K562 (cell line): ENCODE data around the gene TSPOAP1. TPM values are rescaled to one million over a fixed set of nuclear protein-coding genes. Genes with fewer than 3 reads are reported as not detected.
A peak's percentile ranks its signal among the peaks of the same experiment; 100 is the strongest.

Experiments used
- ETV5 ChIP-seq: sonication (generic); formaldehyde crosslinking; IDR thresholded peaks from 2 replicates; pipeline ENCODE4 v1.4.0; 2020; ENCODE audit warnings: low read depth, mild to moderate bottlenecking, missing genetic modification reagents
- SIN3A ChIP-seq, 2 experiments: fragments of 150-350 bp in 1 of 2; IDR thresholded peaks; 2 replicates each; pipeline ENCODE4 v1.6.1; 2011 to 2016; ENCODE audit warnings: borderline replicate concordance in 2 of 2, low read depth in 2 of 2, low read length in 2 of 2, mild to moderate bottlenecking in 2 of 2, moderate library complexity in 2 of 2; ENCODE audit not compliant: control insufficient read depth in 1 of 2
- SRF ChIP-seq, 2 experiments: fragments of 250-450, 450-650 bp in 1 of 2; sonication (Bioruptor Pico) in 1 of 2; sonication (generic) in 1 of 2; formaldehyde crosslinking; IDR thresholded peaks; 2 replicates each; pipeline versions ENCODE4 v1.5.0 to v1.5.1; 2020 to 2022; ENCODE audit warnings: mild to moderate bottlenecking in 1 of 2, missing genetic modification reagents in 1 of 2
- ZBTB17 ChIP-seq: fragments of 450-650 bp; formaldehyde crosslinking; IDR thresholded peaks from 2 replicates; pipeline ENCODE4 v1.4.0; 2020; ENCODE audit warnings: mild to moderate bottlenecking
- polyA plus RNA-seq, 8 experiments: library from polyadenylated mRNA; depleted of rRNA in 4 of 8; stranded (reverse) in 5 of 8; unstranded in 3 of 8; fragments of >200 nt; fragmentation: Nextera tagmentation in 2 of 8; fragmentation: Illumina TruSeq in 1 of 8; extraction: Ambion mirVana in 2 of 8; extraction: Trizol in 1 of 8; gene quantifications; 2 replicates each; pipeline versions ENCODE4 v1.2.1 to v1.2.3, GENCODE V29; 2011 to 2014; ENCODE audit warnings: inconsistent platforms in 1 of 8, missing spikeins in 1 of 8
- total RNA-seq, 7 experiments: library from RNA; depleted of rRNA in 6 of 7; stranded (reverse); fragments of >200 nt in 6 of 7; fragmentation: Illumina TruSeq in 2 of 7; extraction: Trizol in 2 of 7; gene quantifications; 2 replicates each; pipeline versions ENCODE4 v1.2.1 to v1.2.3, GENCODE V29; 2011 to 2021; ENCODE audit warnings: low replicate concordance in 1 of 7
- TF ChIP-seq, protein P1 (sequence below): fragments of 450-650 bp; formaldehyde crosslinking; IDR thresholded peaks from 2 replicates; pipeline ENCODE4 v1.4.0; 2022; ENCODE audit warnings: missing genetic modification characterization
- TF ChIP-seq, protein P2 (sequence below): fragments of 450-650 bp; conservative IDR thresholded peaks from 2 replicates; pipeline ENCODE4 v1.6.1; 2016; ENCODE audit warnings: missing genetic modification characterization, low read depth, mild to moderate bottlenecking, control low read depth, missing compliant biosample characterization
- TF ChIP-seq, protein P3 (sequence below): sonication (generic); formaldehyde crosslinking; IDR thresholded peaks from 2 replicates; pipeline ENCODE4 v1.8.1; 2023; ENCODE audit warnings: mild to moderate bottlenecking, missing genetic modification reagents
- TF ChIP-seq, protein P4 (sequence below), 2 experiments: fragments of 450-650 bp in 1 of 2; sonication (generic) in 1 of 2; formaldehyde crosslinking in 1 of 2; IDR thresholded peaks; 2 replicates each; pipeline versions ENCODE4 v1.7.1 to v1.9.0; 2016 to 2022; ENCODE audit warnings: inconsistent platforms in 1 of 2, mild to moderate bottlenecking in 1 of 2, missing genetic modification reagents in 1 of 2

Gene TSPOAP1
- total and polyA plus RNA-seq, 9 of the 15 experiments (the other 6 are each of a cell fraction or from before 2014, with no cell fraction given): 0.87 to 3.9 (median 1.8) TPM; not detected in 2

DNA sequence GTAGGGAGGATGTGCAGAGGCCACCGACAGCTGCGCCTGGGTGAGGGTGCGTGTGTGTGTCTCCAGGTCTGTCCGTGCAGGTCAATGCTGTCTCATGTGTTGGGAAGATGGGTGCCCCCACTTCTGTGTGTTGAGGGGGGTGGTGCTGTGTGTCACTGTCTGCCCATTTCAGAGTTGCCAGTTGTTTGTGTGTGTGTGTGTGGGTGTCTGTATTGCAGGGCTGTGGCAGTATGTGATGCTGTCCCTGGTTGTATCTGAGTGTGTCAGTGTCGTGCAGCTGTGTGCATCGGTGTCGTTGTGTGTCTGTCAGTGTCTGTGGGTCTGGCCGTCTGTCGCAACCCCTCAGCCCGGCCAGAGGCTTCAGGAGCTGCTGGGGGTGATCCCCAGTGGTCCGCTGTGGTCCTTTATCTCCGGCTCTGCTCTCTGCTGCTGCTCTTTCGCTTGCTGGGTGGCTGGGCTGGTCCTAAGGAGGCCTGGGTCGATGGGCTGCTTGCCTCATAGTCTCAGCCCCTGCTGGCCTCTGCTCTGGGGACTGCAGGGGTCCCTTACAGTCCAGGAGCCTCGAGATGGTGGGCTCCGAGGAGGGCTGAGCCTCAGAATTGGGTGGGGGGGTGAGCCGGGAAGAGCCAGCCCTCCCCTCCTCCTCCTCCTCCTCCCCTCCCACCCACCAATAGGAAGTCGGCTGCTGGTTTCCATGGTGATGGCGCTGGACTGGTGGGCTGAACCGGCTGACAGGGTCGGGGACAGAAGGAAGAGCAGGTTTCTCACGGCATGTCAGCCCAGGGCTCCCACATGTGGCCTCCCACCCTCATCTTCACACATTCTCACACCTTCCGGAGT, at the start of gene TSPOAP1 (continued):
- TF ChIP-seq, protein P1, sequence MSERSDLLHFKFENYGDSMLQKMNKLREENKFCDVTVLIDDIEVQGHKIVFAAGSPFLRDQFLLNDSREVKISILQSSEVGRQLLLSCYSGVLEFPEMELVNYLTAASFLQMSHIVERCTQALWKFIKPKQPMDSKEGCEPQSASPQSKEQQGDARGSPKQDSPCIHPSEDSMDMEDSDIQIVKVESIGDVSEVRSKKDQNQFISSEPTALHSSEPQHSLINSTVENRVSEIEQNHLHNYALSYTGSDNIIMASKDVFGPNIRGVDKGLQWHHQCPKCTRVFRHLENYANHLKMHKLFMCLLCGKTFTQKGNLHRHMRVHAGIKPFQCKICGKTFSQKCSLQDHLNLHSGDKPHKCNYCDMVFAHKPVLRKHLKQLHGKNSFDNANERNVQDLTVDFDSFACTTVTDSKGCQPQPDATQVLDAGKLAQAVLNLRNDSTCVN (CRISPR knock-in tag): peak; percentile 95
- TF ChIP-seq, protein P2, sequence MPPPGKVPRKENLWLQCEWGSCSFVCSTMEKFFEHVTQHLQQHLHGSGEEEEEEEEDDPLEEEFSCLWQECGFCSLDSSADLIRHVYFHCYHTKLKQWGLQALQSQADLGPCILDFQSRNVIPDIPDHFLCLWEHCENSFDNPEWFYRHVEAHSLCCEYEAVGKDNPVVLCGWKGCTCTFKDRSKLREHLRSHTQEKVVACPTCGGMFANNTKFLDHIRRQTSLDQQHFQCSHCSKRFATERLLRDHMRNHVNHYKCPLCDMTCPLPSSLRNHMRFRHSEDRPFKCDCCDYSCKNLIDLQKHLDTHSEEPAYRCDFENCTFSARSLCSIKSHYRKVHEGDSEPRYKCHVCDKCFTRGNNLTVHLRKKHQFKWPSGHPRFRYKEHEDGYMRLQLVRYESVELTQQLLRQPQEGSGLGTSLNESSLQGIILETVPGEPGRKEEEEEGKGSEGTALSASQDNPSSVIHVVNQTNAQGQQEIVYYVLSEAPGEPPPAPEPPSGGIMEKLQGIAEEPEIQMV: no peak
- peak; percentile 65 for TF ChIP-seq ZBTB17 (CRISPR knock-in tag)
- TF ChIP-seq, protein P3, sequence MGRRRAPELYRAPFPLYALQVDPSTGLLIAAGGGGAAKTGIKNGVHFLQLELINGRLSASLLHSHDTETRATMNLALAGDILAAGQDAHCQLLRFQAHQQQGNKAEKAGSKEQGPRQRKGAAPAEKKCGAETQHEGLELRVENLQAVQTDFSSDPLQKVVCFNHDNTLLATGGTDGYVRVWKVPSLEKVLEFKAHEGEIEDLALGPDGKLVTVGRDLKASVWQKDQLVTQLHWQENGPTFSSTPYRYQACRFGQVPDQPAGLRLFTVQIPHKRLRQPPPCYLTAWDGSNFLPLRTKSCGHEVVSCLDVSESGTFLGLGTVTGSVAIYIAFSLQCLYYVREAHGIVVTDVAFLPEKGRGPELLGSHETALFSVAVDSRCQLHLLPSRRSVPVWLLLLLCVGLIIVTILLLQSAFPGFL (CRISPR knock-in tag): no peak
- 0 out of 2 replicates have a peak, but pooled peaks have one; percentile 30 for TF ChIP-seq ETV5 (CRISPR knock-in tag)
- TF ChIP-seq, protein P4, sequence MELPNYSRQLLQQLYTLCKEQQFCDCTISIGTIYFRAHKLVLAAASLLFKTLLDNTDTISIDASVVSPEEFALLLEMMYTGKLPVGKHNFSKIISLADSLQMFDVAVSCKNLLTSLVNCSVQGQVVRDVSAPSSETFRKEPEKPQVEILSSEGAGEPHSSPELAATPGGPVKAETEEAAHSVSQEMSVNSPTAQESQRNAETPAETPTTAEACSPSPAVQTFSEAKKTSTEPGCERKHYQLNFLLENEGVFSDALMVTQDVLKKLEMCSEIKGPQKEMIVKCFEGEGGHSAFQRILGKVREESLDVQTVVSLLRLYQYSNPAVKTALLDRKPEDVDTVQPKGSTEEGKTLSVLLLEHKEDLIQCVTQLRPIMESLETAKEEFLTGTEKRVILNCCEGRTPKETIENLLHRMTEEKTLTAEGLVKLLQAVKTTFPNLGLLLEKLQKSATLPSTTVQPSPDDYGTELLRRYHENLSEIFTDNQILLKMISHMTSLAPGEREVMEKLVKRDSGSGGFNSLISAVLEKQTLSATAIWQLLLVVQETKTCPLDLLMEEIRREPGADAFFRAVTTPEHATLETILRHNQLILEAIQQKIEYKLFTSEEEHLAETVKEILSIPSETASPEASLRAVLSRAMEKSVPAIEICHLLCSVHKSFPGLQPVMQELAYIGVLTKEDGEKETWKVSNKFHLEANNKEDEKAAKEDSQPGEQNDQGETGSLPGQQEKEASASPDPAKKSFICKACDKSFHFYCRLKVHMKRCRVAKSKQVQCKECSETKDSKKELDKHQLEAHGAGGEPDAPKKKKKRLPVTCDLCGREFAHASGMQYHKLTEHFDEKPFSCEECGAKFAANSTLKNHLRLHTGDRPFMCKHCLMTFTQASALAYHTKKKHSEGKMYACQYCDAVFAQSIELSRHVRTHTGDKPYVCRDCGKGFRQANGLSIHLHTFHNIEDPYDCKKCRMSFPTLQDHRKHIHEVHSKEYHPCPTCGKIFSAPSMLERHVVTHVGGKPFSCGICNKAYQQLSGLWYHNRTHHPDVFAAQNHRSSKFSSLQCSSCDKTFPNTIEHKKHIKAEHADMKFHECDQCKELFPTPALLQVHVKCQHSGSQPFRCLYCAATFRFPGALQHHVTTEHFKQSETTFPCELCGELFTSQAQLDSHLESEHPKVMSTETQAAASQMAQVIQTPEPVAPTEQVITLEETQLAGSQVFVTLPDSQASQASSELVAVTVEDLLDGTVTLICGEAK (IDR thresholded peaks at IDR 0.05): 0 out of 2 replicates have a peak, but pooled peaks have one; percentile 29
- TF ChIP-seq, protein P4 (CRISPR knock-in tag; IDR thresholded peaks at IDR 0.05): no peak; the same call in none of the 2 replicates
- no peak; a peak in 1 of 4 replicates for TF ChIP-seq SRF (CRISPR knock-in tag; IDR thresholded peaks at IDR 0.05)
- TF ChIP-seq SIN3A (IDR thresholded peaks at IDR 0.05; ENCODE audit: borderline replicate concordance in 2 of 2, control insufficient read depth in 1 of 2, low read depth in 2 of 2, low read length in 2 of 2): peak in 1 of 2 experiments; percentile 87; a peak in 3 of 4 replicates
